BE2C (cell line): ENCODE data around the gene XRCC5.

ENCODE experiments used
- DNase-seq: peaks from one replicate; pipeline ENCODE4 v3.0.0-alpha.2; 2020
- H3K27me3 ChIP-seq: fragments of 250-450 bp; sonication (Bioruptor Pico); 2 replicates; pipeline ENCODE4 v1.5.1; 2020; ENCODE audit warnings: mild to moderate bottlenecking
- H3K36me3 ChIP-seq: fragments of 250-450 bp; sonication (Bioruptor Pico); 2 replicates; pipeline ENCODE4 v1.5.1; 2020; ENCODE audit warnings: mild to moderate bottlenecking
- H3K4me1 ChIP-seq: fragments of 250-450 bp; sonication (Bioruptor Pico); 2 replicates; pipeline ENCODE4 v1.5.1; 2020
- H3K4me3 ChIP-seq: 2 replicates; pipeline ENCODE4 v1.5.1; 2011; ENCODE audit warnings: low read depth, low read length
- H3K9me3 ChIP-seq: fragments of 250-450 bp; sonication (Bioruptor Pico); 2 replicates; pipeline ENCODE4 v1.5.1; 2020
- CTCF ChIP-seq: IDR thresholded peaks from 2 replicates; pipeline ENCODE4 v1.5.1; 2012; ENCODE audit warnings: mild to moderate bottlenecking, low read depth, low read length

XRCC5 gene

GRCh38 chr2:216119146-216119545, 10.0 kb downstream of the XRCC5 start:
- no peak overlapping the region for H3K4me3 ChIP-seq
- peaks cover 91% of the 10 kb centered on the region for H3K36me3 ChIP-seq
- no peak for DNase-seq
- TF ChIP-seq CTCF, result no peak
- H3K9me3 ChIP-seq, result no peaks in the 10 kb centered on the region
- H3K4me1 ChIP-seq, result peaks cover 19% of the 10 kb centered on the region
- no peaks in the 10 kb centered on the region for H3K27me3 ChIP-seq

DNA sequence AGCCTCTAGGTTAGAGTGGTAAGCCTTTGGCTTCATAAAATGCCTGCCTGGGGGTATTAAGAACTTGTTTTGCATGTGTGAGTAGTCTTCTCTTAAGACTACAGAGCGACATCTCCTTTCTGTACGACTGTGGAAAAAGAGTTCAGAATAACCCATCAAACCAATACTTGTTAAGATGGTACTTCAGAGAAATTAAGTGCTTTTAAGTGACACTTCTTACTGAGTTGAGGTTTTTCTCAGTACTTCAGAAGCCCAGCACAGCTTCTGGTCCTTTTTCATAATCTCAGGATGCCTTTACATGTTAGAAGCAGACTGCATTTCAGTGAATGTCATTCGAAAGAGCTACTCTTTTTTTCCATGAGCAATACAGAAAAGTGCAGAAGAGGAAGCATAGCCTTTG, 10.8 kb downstream of the XRCC5 start:
- TF ChIP-seq CTCF, result no peak
- Histone ChIP-seq H3K36me3 (peaks cover 94% of the 10 kb centered on the region), H3K4me3 (no peak overlapping the region), H3K4me1 (peaks cover 17% of the 10 kb centered on the region), H3K9me3 (no peaks in the 10 kb centered on the region), H3K27me3 (no peaks in the 10 kb centered on the region)
- no peak for DNase-seq

- no peak for TF ChIP-seq CTCF
- no peak overlapping the region for H3K4me3 ChIP-seq
- no peaks in the 10 kb centered on the region for H3K27me3 ChIP-seq
- H3K4me1 ChIP-seq, result peaks cover 16% of the 10 kb centered on the region
- no peaks in the 10 kb centered on the region for H3K9me3 ChIP-seq
- DNase-seq, result no peak
- peaks cover 96% of the 10 kb centered on the region for H3K36me3 ChIP-seq
These were observed 12.1 kb downstream of the XRCC5 start for GRCh38 chr2:216121255-216121654.

- no peaks in the 10 kb centered on the region for H3K27me3 ChIP-seq
- peaks cover 98% of the 10 kb centered on the region for H3K36me3 ChIP-seq
These were observed 17.8 kb downstream of the XRCC5 start for GRCh38 chr2:216126943-216127342.

GRCh38 chr2:216130346-216130971, 21.3 kb downstream of the XRCC5 start:
- H3K4me1 ChIP-seq, result peaks cover 7% of the 10 kb centered on the region
- TF ChIP-seq CTCF, result no peak
- no peak for DNase-seq
- H3K9me3 ChIP-seq, result no peaks in the 10 kb centered on the region
- no peaks in the 10 kb centered on the region for H3K27me3 ChIP-seq
- no peak overlapping the region for H3K4me3 ChIP-seq
- peaks cover 100% of the 10 kb centered on the region for H3K36me3 ChIP-seq

More at GRCh38 chr2:216126943-216127342, 17.8 kb downstream of the XRCC5 start:
- no peak for DNase-seq
- Histone ChIP-seq H3K4me3 (no peak overlapping the region), H3K4me1 (peaks cover 7% of the 10 kb centered on the region; the same call in 1 of the 2 replicates), H3K9me3 (no peaks in the 10 kb centered on the region)
- no peak for TF ChIP-seq CTCF

GRCh38 chr2:216131175-216131926, 22.2 kb downstream of the XRCC5 start:
- no peaks in the 10 kb centered on the region for H3K9me3 ChIP-seq
- H3K27me3 ChIP-seq, result no peaks in the 10 kb centered on the region
- H3K36me3 ChIP-seq, result peaks cover 99% of the 10 kb centered on the region
- TF ChIP-seq CTCF, result no peak
- no peaks in the 10 kb centered on the region; the same call in 1 of the 2 replicates for H3K4me1 ChIP-seq
- DNase-seq, result no peak
- H3K4me3 ChIP-seq, result no peak overlapping the region
